Left lung (tissue), 10 donors: ENCODE data around the gene HOXA7. TPM values are rescaled to one million over a fixed set of nuclear protein-coding genes. Genes with fewer than 3 reads are reported as not detected.

Experiments
- ATAC-seq: fragments of 200-7000 bp; cut with Tn5 transposase; one replicate; pipeline ENCODE4 v1.9.1; 2020; ENCODE audit warnings: moderate library complexity
- DNase-seq, 4 donors: peaks; one replicate each; pipeline ENCODE4 v3.0.0-alpha.2; 2013 to 2020
- H3K27ac ChIP-seq, 2 donors: fragments of 200-600 bp; sonication (generic) in 1 of 2; one replicate each; pipeline versions ENCODE4 v1.5.0 to v1.8.0; 2020 to 2021
- H3K27me3 ChIP-seq, 2 donors: fragments of 200-600 bp; sonication (generic) in 1 of 2; one replicate each; pipeline versions ENCODE4 v1.5.0 to v1.8.0; 2020 to 2021
- H3K36me3 ChIP-seq, 2 donors: fragments of 200-600 bp; sonication (generic) in 1 of 2; one replicate each; pipeline versions ENCODE4 v1.5.0 to v1.8.0; 2020 to 2021
- H3K4me1 ChIP-seq, 2 donors: fragments of 200-600 bp; one replicate each; pipeline ENCODE4 v1.8.0; 2021
- H3K4me3 ChIP-seq, 2 donors: fragments of 200-600 bp; sonication (generic) in 1 of 2; one replicate each; pipeline versions ENCODE4 v1.5.0 to v1.8.0; 2020 to 2021; ENCODE audit warnings: mild to moderate bottlenecking in 1 of 2
- H3K9me3 ChIP-seq, 2 donors: fragments of 200-600 bp; sonication (generic) in 1 of 2; one replicate each; pipeline versions ENCODE4 v1.5.0 to v1.8.0; 2020 to 2021
- CTCF ChIP-seq, 2 donors: fragments of 200-600 bp; sonication (generic) in 1 of 2; IDR thresholded peaks; one replicate each; pipeline versions ENCODE4 v1.5.0 to v1.8.0; 2021; ENCODE audit warnings: antibody characterized with exemption in 2 of 2
- intact Hi-C, 2 donors: fragments of 100-400 bp; cut with DNase I; formaldehyde crosslinking; loops; one replicate each; pipeline versions ENCODE4 v1.11.2 to v1.14.2; 2022
- polyA plus RNA-seq, 6 donors: library from polyadenylated mRNA; unstranded; fragments of 120-200 nt; gene quantifications; one replicate each; pipeline ENCODE4 v1.2.1, GENCODE V29; 2013; ENCODE audit not compliant: insufficient read length in 6 of 6
- total RNA-seq, 2 donors: library from RNA; stranded (reverse); fragmentation: NEBNext Ultra II Directional; extraction: Animal tissue kit (Norgen Biotek cat#: 25700); gene quantifications; one replicate each; pipeline ENCODE4 v1.2.1, GENCODE V29; 2021
- donor health status: DM: no; HTN: yes; CAD: no.
- donor health status: DM: no; HTN: no; CAD: no.

HOXA7 gene
- total and polyA plus RNA-seq, 8 donors, result 1.3 to 6.4 (median 4.9) TPM

DNA sequence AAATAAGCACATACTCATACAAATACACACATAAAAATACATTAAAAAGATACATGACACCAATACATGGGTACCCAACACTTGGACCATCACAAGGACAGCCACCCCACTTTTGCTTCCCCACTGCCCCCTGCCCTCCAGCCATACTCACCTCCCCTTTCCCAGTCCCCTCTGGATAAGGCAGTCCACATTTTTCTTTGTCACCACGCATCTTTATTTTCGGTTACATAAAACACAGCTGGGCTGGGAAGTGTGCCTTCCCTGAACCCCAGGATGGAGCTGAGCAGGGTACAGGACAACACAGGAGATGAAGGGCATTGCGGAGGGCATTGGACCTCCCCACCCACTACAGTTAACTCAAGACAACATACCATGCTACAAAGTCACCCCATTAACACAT, 2.9 kb downstream of the HOXA7 start:
- peaks cover 86 to 100% of the 10 kb centered on the region in 2 donors for H3K27me3 ChIP-seq
- H3K27ac ChIP-seq, result no peak overlapping the region
- H3K4me3 ChIP-seq, result no peak overlapping the region
- intact Hi-C loops, result no loop called here
- H3K4me1 ChIP-seq, result peaks cover 0 to 43% of the 10 kb centered on the region in 2 donors
- TF ChIP-seq CTCF (IDR thresholded peaks at IDR 0.05), result no peak
- no peaks in the 10 kb centered on the region for H3K9me3 ChIP-seq
- DNase-seq (peak in 1 of 4 donors; percentile 3), ATAC-seq (no peak)
- H3K36me3 ChIP-seq, result no peaks in the 10 kb centered on the region

DNA sequence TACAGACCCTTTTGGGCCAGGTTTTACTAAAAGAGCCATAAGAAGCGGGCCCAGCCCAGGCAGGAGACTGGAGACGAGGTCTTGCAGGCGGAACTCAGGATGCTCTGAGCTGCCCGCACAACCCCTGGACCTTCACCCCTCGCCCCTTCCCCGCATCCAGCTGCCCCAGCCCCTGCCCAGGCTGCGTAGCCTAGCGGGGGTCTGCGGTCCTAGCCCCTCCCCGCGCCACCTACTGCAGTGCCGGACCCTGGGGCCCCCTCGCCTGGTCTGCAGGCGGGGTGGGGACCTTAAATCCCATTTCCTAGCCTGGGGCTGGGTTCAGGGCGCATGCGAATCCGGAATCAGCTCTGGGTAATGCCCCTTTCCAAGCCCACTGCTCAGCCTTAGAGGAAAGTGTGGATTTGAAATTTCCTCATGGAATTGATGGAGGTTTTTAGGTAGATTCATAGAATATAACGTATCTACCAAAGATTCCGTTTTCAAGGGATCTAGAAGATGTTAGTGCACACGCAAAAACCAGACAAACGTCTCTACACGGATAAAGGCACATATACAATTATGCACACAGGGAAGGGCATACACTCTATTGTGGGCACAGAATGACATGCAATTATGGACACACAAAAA, 3.5 kb downstream of the HOXA7 start:
- no peaks in the 10 kb centered on the region for H3K36me3 ChIP-seq
- peaks cover 85 to 100% of the 10 kb centered on the region in 2 donors for H3K27me3 ChIP-seq
- H3K4me1 ChIP-seq, result peaks cover 0 to 49% of the 10 kb centered on the region in 2 donors
- ATAC-seq (no peak), DNase-seq (peak in 2 of 4 donors; percentile 28 to 72)
- intact Hi-C loops, result no loop called here
- H3K27ac ChIP-seq, result peak overlapping the region; percentile 71 to 87
- H3K4me3 ChIP-seq, result peak overlapping the region; percentile 41 to 46
- H3K9me3 ChIP-seq, result no peaks in the 10 kb centered on the region
- no peak for TF ChIP-seq CTCF (IDR thresholded peaks at IDR 0.05)

- Histone ChIP-seq H3K4me3 (peak within 1 kb of the TSS; percentile 41 to 46), H3K27me3 (peaks cover 85 to 100% of the 10 kb centered on the region in 2 donors), H3K9me3 (no peaks in the 10 kb centered on the region), H3K4me1 (peaks cover 0 to 57% of the 10 kb centered on the region in 2 donors), H3K27ac (peak within 1 kb of the TSS; percentile 71 to 87), H3K36me3 (no peaks in the 10 kb centered on the region)
- no peak for TF ChIP-seq CTCF (IDR thresholded peaks at IDR 0.05)
- ATAC-seq, result peak; percentile 8
- DNase-seq, result peak; percentile 38 to 81 (median 69)
- intact Hi-C loops, result no loop called here
Observed at GRCh38 chr7:27151931-27152815, 4.3 kb downstream of the HOXA7 start, which contains the start of gene HOXA3. TSS of gene HOXA3 (minus strand) at chr7:27152583. CDS start at chr7:27110640, 41,943 bp downstream.

DNA sequence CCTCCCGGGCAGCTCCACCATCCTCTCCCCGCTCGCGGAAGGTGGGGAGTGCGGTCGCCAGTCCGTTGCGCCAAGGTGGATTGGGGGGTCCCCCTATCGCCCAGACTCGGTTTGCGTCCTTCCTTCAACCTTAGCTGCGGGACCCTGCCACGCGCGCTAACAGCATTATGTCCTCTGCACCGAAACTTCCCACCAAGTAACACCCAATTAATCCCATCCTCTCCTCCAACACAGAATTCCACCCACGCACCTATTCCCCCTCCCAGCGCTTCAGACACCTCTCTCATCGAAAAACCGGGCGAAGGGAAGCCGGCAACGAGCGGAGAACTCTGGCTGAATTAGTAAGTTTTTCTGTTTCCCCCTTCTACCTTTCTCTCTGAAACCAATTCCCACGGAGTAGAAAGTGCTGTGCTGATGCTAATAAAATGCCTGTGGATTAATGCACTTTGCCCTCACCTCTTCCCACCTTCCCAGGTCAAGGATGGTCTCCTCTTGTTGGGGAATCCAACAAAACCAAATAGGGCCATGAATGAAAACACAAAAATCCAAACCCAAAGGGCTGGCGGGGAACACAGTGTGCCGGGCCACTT, 5.0 kb downstream of the HOXA7 start:
- intact Hi-C loops, result no loop called here
- peak overlapping the region; percentile 41 to 46 for H3K4me3 ChIP-seq
- ATAC-seq, result no peak
- no peak for TF ChIP-seq CTCF (IDR thresholded peaks at IDR 0.05)
- peak in 2 of 4 donors; percentile 41 to 78 for DNase-seq
- H3K36me3 ChIP-seq, result no peaks in the 10 kb centered on the region
- peaks cover 84 to 100% of the 10 kb centered on the region in 2 donors for H3K27me3 ChIP-seq
- H3K27ac ChIP-seq, result peak overlapping the region; percentile 71 to 87
- peaks cover 0 to 61% of the 10 kb centered on the region in 2 donors for H3K4me1 ChIP-seq
- no peaks in the 10 kb centered on the region for H3K9me3 ChIP-seq
